Common myeloid progenitor, CD34-positive (primary cell): ENCODE results near the gene TSPYL6.

Experiments used
- CTCF ChIA-PET: fragments of 350-600 bp; sonication (Branson Sonifier 250); formaldehyde crosslinking; loops from one replicate; lab custom pipeline; 2021; ENCODE audit warnings: antibody characterized with exemption; lab: Charles Lee
- POLR2A ChIA-PET: fragments of 350-600 bp; sonication (Branson Sonifier 250); formaldehyde crosslinking; loops from one replicate; lab custom pipeline; 2021; ENCODE audit warnings: antibody characterized with exemption; lab: Charles Lee
- DNase-seq, 3 donors: peaks; one replicate each; pipeline versions ENCODE4 v3.0.0 to v3.0.0-alpha.2; 2013
- H3K27ac ChIP-seq, 2 experiments: 1 replicate in 1 of 2; 2 replicates in 1 of 2; pipeline ENCODE4 v1.7.0; 2013; ENCODE audit warnings: inconsistent platforms in 2 of 2, low read length in 2 of 2, mild to moderate bottlenecking in 2 of 2, low read depth in 1 of 2, moderate library complexity in 1 of 2; ENCODE audit not compliant: severe bottlenecking in 2 of 2, insufficient read depth in 1 of 2, poor library complexity in 1 of 2
- H3K27me3 ChIP-seq, 5 experiments: replicated peaks in 2 of 5; 1 replicate in 3 of 5; 2 replicates in 2 of 5; pipeline versions ENCODE4 v1.6.1 to v1.7.0; 2013; ENCODE audit warnings: low read length in 4 of 5, mild to moderate bottlenecking in 2 of 5, moderate library complexity in 2 of 5, inconsistent platforms in 1 of 5; ENCODE audit not compliant: insufficient read depth in 5 of 5, control insufficient read depth in 4 of 5
- H3K36me3 ChIP-seq, 4 experiments: 1 replicate in 2 of 4; 2 replicates in 2 of 4; pipeline versions ENCODE4 v1.6.1 to v1.7.0; 2013; ENCODE audit warnings: low read length in 3 of 4, control low read depth in 1 of 4, mild to moderate bottlenecking in 1 of 4; ENCODE audit not compliant: control insufficient read depth in 4 of 4, insufficient read depth in 4 of 4
- H3K4me1 ChIP-seq, 4 experiments: 1 replicate in 3 of 4; 2 replicates in 1 of 4; pipeline versions ENCODE4 v1.6.1 to v1.7.1; 2013; ENCODE audit warnings: low read length in 3 of 4, mild to moderate bottlenecking in 3 of 4, control low read depth in 1 of 4, inconsistent platforms in 1 of 4, moderate library complexity in 1 of 4; ENCODE audit not compliant: control insufficient read depth in 4 of 4, insufficient read depth in 4 of 4; ENCODE audit errors: control extremely low read depth in 1 of 4
- H3K4me3 ChIP-seq, 7 experiments: 1 replicate in 4 of 7; 2 replicates in 3 of 7; pipeline versions ENCODE4 v1.5.1 to v1.7.0; 2013; ENCODE audit warnings: mild to moderate bottlenecking in 7 of 7, low read length in 6 of 7, moderate library complexity in 6 of 7, inconsistent platforms in 2 of 7, low read depth in 2 of 7, control low read depth in 1 of 7; ENCODE audit not compliant: insufficient read depth in 4 of 7, control insufficient read depth in 1 of 7; ENCODE audit errors: extremely low read depth in 1 of 7
- H3K9me3 ChIP-seq, 5 experiments: 1 replicate in 4 of 5; 2 replicates in 1 of 5; pipeline versions ENCODE4 v1.6.1 to v1.7.1; 2013; ENCODE audit warnings: low read length in 4 of 5, mild to moderate bottlenecking in 2 of 5, inconsistent platforms in 1 of 5, low read depth in 1 of 5, moderate library complexity in 1 of 5; ENCODE audit not compliant: control insufficient read depth in 4 of 5, insufficient read depth in 2 of 5; ENCODE audit errors: control extremely low read depth in 1 of 5
- WGBS: methylation state at CpG from one replicate; pipeline ENCODE4 v1.1.5; 2013; ENCODE audit not compliant: insufficient coverage; 5-methylcytosine and 5-hydroxymethylcytosine counted together

TSPYL6 gene

GRCh38 chr2:54237428-54237827 is 18.6 kb downstream of the TSPYL6 start:
- POLR2A ChIA-PET: no interaction called here
- DNase-seq: no peak
- Histone ChIP-seq H3K9me3 (peaks cover 0 to 8% (median 0%) of the 10 kb centered on the region in 5 experiments), H3K36me3 (no peaks in the 10 kb centered on the region), H3K4me1 (no peaks in the 10 kb centered on the region), H3K4me3 (no peak overlapping the region), H3K27ac (no peak overlapping the region), H3K27me3 (no peaks in the 10 kb centered on the region)
- no CpG with 5 or more reads among the region's 2 CpGs for WGBS
- CTCF ChIA-PET: no interaction called here

DNA sequence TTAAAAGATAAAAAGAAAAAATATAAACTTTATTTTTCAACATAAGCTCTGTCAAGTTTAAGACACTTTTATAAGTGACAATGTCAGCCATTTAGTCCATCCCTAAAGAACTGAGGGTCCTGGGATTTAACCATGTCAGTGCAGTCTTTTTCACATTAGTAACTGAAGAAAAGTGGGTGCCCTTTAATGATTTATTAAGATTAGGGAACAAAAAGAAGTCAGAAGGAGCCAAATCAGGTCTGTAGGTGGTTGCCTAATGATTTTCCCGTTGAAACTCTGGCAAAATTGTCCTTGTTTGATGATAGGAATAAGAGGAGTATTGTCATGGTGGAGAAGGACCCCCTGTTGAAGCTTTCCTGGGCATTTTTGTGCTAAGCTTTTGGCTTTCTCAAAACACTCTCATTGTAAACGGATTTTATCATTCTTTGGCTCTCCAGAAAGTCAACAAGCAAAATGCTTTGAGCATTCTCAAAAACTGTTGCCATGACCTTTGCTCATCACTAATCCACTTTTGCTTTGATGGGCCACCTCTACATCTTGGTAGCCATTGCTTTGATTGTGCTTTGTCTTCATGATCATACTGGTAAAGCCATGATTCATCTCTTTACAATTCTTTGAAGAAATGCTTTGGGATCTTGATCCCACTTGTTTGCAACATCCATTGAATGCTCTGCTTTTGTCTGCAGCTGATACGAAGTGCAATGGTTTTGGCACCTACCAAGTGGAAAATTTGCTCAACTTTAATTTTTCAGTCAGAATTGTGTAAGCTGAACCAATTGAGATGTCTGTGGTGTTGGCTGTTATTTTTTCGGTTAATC is 22.0 kb downstream of the TSPYL6 start:
- peaks cover 0 to 8% (median 3%) of the 10 kb centered on the region in 5 experiments for H3K9me3 ChIP-seq
- DNase-seq: no peak
- no peak overlapping the region for H3K27ac ChIP-seq
- 67% methylated on average over 3 of the region's 4 CpGs for WGBS
- no peaks in the 10 kb centered on the region for H3K4me1 ChIP-seq
- H3K4me3 ChIP-seq: no peak overlapping the region
- ChIA-PET CTCF (interaction anchor here (0.6 to 1.0 kb wide), 2 partner anchors 75 to 318 kb away, joined by 3 read pairs; no protein-coding TSS in a partner anchor), POLR2A (no interaction called here)
- no peaks in the 10 kb centered on the region for H3K27me3 ChIP-seq
- H3K36me3 ChIP-seq: no peaks in the 10 kb centered on the region

GRCh38 chr2:54228945-54229344 is 27.1 kb downstream of the TSPYL6 start:
- ChIA-PET POLR2A (no interaction called here), CTCF (no interaction called here)
- Histone ChIP-seq H3K27me3 (no peaks in the 10 kb centered on the region), H3K4me3 (no peak overlapping the region), H3K4me1 (no peaks in the 10 kb centered on the region), H3K36me3 (no peaks in the 10 kb centered on the region), H3K9me3 (peaks cover 0 to 5% (median 0%) of the 10 kb centered on the region in 5 experiments), H3K27ac (no peak overlapping the region)
- DNase-seq: no peak
- 100% methylated on average over 1 of the region's 2 CpGs for WGBS

DNA sequence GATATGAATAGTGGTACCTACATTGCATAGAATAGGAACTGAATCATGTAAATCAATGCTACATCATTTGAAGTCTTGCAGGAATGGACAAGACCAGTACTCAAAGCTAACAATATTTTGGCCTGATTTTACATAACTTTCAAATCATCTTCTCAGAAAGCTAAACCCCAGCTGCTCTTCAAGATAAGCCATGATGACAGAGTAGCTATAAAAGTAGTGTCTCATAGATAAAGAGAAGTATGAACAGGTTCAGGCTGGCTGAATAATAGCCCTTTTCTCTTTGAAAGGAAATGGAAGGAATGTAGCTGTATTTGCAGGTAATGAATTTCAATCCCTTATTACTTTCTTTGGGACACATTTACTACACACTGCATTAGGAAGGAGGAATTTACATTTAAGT is 28.2 kb downstream of the TSPYL6 start:
- H3K4me3 ChIP-seq: no peak overlapping the region
- no peaks in the 10 kb centered on the region for H3K4me1 ChIP-seq
- no peaks in the 10 kb centered on the region for H3K36me3 ChIP-seq
- H3K27ac ChIP-seq: no peak overlapping the region
- no peaks in the 10 kb centered on the region for H3K27me3 ChIP-seq
- POLR2A ChIA-PET: no interaction called here
- peak in 2 of 3 donors; percentile 5 to 28 for DNase-seq
- peaks cover 0 to 5% (median 0%) of the 10 kb centered on the region in 5 experiments for H3K9me3 ChIP-seq
- CTCF ChIA-PET: interaction anchor here (0.7 to 1.0 kb wide), 2 partner anchors 18 to 19 kb away, joined by 3 read pairs; no protein-coding TSS in a partner anchor

DNA sequence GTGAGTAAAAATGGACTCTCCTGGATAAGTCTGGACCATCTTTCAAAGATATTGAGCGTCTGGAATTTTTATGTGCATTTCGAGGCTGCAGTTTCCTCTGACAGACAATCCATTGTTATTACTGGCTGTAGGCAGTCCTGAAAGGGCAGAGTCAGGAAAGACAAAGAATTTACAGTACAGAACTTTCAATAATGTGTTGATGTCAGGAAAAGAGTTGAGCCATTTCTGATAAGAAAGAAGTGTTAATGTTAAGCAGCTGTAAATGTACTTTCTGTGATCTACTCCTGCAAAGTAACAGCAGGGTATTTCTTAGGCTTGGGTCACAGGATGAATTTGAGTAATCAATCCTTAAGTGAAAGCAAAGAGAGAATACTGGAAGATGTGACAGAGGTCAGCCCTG is 29.8 kb downstream of the TSPYL6 start:
- no peak overlapping the region for H3K4me3 ChIP-seq
- POLR2A ChIA-PET: no interaction called here
- no peaks in the 10 kb centered on the region for H3K36me3 ChIP-seq
- DNase-seq: no peak
- WGBS: 100% methylated on average over 2 of the region's 2 CpGs
- no peaks in the 10 kb centered on the region for H3K4me1 ChIP-seq
- no peak overlapping the region for H3K27ac ChIP-seq
- CTCF ChIA-PET: no interaction called here
- peaks cover 0 to 2% (median 0%) of the 10 kb centered on the region in 5 experiments for H3K9me3 ChIP-seq
- H3K27me3 ChIP-seq: no peaks in the 10 kb centered on the region

DNA sequence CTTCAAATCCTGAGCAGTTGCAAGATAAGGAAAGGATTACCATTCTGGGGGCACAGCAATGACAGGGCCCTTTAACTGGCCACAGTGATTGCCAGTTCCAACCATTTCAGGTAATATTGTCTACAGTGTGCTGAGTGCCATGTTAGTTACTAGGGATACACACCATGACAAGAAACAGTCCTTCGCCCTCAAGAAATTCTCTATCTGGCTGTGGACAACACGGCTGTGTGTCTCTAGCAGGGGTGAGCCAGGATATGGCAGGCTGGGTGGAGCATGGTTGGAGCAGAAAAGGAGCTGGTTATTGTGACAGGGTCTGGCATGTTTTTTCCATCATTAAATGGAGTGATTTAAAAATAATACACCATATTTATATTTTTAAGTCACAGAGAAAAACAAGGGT is 31.0 kb downstream of the TSPYL6 start:
- H3K36me3 ChIP-seq: no peaks in the 10 kb centered on the region
- H3K4me3 ChIP-seq: no peak overlapping the region
- no peak for DNase-seq
- no peaks in the 10 kb centered on the region for H3K27me3 ChIP-seq
- peaks cover 0 to 2% (median 0%) of the 10 kb centered on the region in 5 experiments for H3K9me3 ChIP-seq
- CTCF ChIA-PET: no interaction called here
- WGBS: 100% methylated on average over 1 of the region's 2 CpGs
- H3K4me1 ChIP-seq: no peaks in the 10 kb centered on the region
- H3K27ac ChIP-seq: no peak overlapping the region
- POLR2A ChIA-PET: no interaction called here

- POLR2A ChIA-PET: no interaction called here
- 100% methylated on average over 1 of the region's 4 CpGs for WGBS
- CTCF ChIA-PET: no interaction called here
Observed at GRCh38 chr2:54213082-54213481, 42.9 kb downstream of the TSPYL6 start.

More at GRCh38 chr2:54213082-54213481, 42.9 kb downstream of the TSPYL6 start:
- no peak for DNase-seq
- H3K9me3 ChIP-seq: peaks cover 0 to 4% (median 2%) of the 10 kb centered on the region in 5 experiments
- H3K4me1 ChIP-seq: peaks cover 0 to 3% (median 0%) of the 10 kb centered on the region in 4 experiments
- H3K4me3 ChIP-seq: no peak overlapping the region
- H3K27ac ChIP-seq: no peak overlapping the region
- H3K27me3 ChIP-seq: no peaks in the 10 kb centered on the region
- no peaks in the 10 kb centered on the region for H3K36me3 ChIP-seq
